KOPT-K1 (cell line): ENCODE data around the gene ARMH3.

ENCODE experiments used
- H3K27ac ChIP-seq: fragments of 200-600 bp; sonication (generic); 2 replicates; pipeline ENCODE4 v1.5.1; 2016; ENCODE audit warnings: antibody characterized with exemption, mild to moderate bottlenecking, low read depth, low read length; ENCODE audit not compliant: poor library complexity, severe bottlenecking
- H3K36me3 ChIP-seq: fragments of 200-600 bp; sonication (generic); 2 replicates; pipeline ENCODE4 v1.5.1; 2017; ENCODE audit warnings: antibody characterized with exemption, mild to moderate bottlenecking, low read length, moderate library complexity; ENCODE audit not compliant: insufficient read depth
- H3K9me3 ChIP-seq: fragments of 200-600 bp; sonication (generic); 2 replicates; pipeline ENCODE4 v1.5.1; 2017; ENCODE audit warnings: antibody characterized with exemption, low read length, mild to moderate bottlenecking; ENCODE audit not compliant: insufficient read depth, poor library complexity, severe bottlenecking

The ARMH3 gene

DNA sequence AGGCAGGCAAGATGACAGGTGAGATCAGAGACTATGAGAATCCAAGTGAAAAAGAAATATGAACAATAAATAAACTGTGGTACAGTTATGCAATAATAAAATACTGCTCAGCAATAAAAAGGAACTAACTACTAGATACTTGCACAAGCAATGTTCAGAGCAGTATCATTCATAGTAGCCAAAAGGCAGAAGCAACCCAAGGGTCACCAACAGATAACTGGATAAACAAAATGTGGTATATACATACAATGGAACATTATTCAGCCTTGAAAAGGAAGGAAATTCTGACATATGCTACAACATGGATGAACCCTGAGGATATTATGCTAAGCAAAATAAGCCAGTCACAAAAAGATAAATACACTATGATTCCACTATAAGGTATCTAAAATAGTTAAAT is 135.4 kb downstream of the ARMH3 start:
- H3K27ac ChIP-seq, result no peak overlapping the region
- no peaks in the 10 kb centered on the region for H3K9me3 ChIP-seq
- H3K36me3 ChIP-seq, result no peaks in the 10 kb centered on the region

DNA sequence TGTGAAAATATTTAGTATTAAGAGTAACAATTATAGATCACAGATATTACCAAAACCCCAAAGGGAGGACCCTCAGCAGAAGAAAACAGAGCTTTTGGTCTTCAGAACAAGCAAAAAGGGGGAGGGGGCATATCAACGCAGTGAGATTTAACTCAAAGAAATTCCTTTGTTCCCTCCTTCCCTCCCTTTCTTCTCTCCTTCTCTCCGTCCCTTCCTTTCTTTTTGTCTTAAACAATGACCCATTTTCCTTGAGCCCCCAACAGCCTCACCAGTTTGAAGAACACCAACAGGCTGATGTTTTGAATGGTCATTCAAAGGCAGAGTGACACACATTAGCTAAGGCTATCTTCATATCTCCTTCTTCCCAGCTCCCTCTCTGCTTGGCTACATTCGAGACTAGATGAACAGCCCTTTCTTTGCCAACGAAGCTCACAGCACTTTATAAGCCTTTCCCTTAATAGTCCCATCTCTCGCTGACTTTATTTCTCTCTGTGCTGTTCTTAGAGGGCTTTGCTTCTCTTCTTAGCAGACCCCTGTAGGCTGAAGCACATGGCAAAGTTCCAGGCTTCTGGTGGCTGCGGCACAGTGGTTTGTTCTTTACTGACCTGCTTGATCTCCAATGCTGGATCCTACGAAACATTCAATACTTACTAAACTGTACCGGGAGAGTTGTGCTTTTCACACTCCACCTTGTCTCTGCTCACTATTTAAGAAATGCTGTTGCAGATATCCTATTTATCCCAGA is 136.8 kb downstream of the ARMH3 start:
- no peaks in the 10 kb centered on the region for H3K36me3 ChIP-seq
- H3K27ac ChIP-seq, result no peak overlapping the region
- no peaks in the 10 kb centered on the region for H3K9me3 ChIP-seq

DNA sequence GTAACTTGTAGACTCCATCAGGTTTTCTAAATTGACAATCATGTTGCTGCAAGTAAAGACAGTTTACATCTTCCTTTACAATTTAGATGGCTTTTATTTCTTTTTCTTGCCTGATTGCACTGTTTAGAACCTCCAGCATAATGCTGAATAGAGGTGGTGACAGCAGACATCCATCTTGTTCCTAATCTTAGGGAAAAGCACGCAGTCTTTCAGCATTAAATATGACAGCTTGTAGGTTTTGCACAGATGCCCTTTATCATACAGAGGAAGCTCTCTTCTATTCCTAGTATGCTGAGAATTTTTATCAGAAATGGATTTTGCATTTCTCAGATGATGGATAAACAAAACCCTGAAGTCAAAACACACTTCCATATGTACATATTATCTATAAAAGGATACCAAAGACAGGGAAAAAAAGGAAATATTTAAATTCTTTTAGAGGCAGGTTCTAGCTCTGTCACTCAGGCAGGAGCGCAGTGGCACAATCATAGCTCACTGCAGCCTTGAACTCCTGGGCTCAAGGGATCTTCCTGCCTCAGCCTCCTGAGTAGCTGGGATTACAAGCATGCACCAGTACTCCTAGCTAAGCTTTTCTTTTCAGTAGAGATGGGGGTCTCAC is 143.3 kb downstream of the ARMH3 start:
- Histone ChIP-seq H3K27ac (no peak overlapping the region), H3K9me3 (no peaks in the 10 kb centered on the region), H3K36me3 (peaks cover 8% of the 10 kb centered on the region; the same call in 1 of the 2 replicates)

DNA sequence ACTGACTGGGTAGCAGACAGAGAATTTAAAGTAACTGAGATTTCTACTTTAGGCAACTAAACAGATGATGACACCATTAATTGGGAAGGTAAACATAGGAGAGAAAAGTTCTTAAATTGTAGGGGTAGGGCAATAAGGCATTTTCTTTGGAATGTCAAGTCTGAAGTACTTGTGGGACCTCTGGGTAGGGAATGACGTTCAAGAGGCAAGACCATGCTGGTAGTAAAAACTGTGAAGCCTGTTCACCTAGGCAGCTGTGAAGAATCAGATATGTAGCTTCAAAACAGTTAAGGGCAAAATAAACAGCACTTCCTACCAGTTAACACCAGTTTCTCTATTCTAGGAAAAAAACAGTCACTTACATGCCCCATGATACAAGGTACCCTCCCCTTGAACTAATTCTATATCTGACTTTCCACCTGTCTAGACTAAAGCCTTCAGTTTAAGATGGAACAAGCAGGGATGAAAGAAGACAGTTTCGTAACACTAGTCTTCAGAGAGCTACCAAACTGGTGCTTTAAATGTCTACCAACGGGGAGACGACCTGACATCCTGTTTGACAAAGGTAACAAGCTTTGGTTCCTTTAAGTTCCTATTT is 149.3 kb downstream of the ARMH3 start:
- no peaks in the 10 kb centered on the region for H3K9me3 ChIP-seq
- no peak overlapping the region for H3K27ac ChIP-seq
- H3K36me3 ChIP-seq, result peaks cover 13% of the 10 kb centered on the region; the same call in 1 of the 2 replicates

DNA sequence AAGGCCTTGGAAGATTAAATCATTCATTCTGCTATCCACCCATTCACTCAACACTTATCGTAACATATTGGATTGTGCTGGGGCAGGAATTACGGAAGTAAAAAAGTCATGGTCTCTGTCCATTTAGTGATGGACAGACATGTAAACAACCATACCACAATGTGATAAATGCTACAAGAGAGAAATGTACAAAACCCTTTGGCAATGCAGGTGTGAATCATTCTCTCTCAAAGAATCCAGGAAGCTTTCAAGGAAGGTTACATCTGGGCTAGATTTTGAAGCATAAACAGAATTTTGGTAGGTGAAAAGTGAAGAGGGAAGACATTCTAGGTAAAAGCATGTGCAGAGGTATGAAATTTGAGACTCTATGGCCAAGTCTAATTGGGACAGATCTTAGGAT is 150.7 kb downstream of the ARMH3 start:
- H3K27ac ChIP-seq, result no peak overlapping the region
- H3K9me3 ChIP-seq, result no peaks in the 10 kb centered on the region
- H3K36me3 ChIP-seq, result peaks cover 6% of the 10 kb centered on the region; the same call in 1 of the 2 replicates

DNA sequence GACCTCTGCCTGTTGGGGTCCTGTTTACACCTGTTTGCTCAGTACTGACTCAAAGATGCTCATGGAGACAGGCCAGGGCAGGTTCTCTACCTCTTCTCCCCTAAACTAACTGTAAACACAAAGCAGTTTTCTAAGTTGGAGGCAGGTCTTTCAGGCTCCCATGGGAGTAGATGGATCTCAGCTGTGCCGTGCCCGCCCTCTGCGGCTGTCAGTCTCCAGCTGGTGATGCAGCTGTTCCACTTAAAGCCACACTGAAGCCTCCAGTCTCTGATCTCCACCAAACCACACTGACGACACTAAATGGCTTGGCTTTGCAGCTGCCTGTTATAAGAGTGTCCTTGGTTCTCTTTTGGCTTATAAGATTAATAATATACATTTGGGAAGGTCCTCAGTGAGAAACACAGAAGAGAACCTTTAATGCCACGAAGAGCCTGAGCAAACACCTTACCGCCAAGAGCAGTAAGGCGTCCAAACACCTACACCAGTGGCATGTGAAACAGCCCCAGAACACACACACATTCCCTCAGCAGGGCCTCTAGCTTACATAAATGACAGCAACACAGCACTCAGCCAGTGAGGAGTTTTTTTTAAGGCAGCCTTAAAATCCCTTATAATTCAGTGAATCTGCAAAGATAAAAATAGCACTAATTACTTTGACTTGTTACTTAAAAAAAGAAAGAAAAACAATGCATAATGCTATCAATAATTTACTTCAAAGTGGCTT is 152.0 kb downstream of the ARMH3 start:
- peaks cover 6% of the 10 kb centered on the region; the same call in 1 of the 2 replicates for H3K36me3 ChIP-seq
- H3K27ac ChIP-seq, result no peak overlapping the region
- no peaks in the 10 kb centered on the region for H3K9me3 ChIP-seq

DNA sequence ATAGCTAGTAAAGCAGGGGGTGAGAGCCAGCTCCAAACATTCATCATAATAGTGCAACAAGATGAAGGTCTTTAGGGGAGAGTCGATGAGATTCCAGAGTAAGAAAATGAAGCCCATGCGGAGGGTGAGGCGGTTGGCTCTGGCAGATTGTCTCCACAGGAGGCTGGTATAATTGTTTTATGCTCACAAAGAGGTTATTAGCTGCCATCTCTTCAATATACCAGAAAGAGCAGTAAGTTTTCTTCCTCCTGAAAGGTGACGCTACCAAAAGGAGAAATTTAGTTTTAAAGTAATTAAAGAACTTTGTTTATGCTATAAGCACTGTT is 153.2 kb downstream of the ARMH3 start:
- peaks cover 6% of the 10 kb centered on the region; the same call in 1 of the 2 replicates for H3K36me3 ChIP-seq
- no peaks in the 10 kb centered on the region for H3K9me3 ChIP-seq
- no peak overlapping the region for H3K27ac ChIP-seq

DNA sequence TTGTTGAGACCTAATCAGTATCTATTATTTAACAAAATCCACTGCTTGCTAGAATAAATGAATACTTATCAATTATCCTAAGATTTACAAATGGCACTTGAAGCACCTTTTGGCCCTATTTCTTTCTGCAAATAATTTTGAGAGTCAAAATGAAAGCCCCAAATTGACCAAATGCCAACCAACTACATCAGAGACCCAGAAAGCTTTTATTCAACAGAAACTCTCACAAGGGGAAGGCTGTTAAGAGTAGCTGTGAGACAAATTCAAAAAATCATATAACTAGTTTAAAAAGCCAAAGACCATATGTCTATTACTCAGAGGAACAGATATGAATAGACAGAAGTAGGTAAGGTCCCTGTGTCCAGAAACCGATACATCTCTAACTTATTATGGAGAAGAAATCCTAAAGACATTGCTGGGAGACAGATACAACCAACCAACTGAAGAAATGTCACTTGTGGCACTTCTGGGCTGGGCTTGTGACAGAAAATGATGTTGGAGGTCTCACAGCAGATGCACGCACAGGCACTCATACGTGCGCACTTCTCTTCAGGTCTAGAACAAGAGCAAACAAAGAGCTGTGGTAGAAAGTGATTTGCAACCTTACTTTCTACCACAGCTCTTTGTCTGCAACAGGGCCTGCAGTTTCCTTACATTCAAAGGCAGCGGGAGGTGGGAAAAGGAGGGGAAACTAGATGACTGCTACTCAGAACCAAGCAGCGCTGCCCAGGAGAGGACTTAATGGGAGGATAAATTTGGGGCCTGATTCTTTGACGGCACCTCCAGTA is 153.7 kb downstream of the ARMH3 start:
- Histone ChIP-seq H3K27ac (no peak overlapping the region), H3K9me3 (no peaks in the 10 kb centered on the region), H3K36me3 (peaks cover 6% of the 10 kb centered on the region; the same call in 1 of the 2 replicates)

DNA sequence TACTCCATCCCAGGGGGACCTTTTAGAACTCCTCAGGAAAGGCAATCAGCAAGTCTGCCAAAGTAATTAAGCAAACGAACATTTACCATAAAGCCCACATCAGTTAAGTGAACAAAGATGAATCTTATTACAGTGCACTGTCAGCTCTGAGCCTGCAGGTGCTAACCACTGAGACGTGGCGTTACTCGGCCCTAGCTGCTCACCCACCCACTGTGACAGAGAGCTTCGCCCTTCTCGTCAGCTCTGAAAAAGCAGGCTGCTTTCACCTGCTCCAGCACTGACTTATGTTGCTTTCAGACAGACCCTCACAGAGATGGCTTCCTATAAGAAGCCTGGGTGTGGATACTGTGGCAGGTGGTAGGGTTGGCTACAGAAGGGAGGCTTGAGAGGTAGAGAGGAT is 154.6 kb downstream of the ARMH3 start:
- H3K27ac ChIP-seq, result no peak overlapping the region
- H3K36me3 ChIP-seq, result peaks cover 6% of the 10 kb centered on the region; the same call in 1 of the 2 replicates
- H3K9me3 ChIP-seq, result no peaks in the 10 kb centered on the region

DNA sequence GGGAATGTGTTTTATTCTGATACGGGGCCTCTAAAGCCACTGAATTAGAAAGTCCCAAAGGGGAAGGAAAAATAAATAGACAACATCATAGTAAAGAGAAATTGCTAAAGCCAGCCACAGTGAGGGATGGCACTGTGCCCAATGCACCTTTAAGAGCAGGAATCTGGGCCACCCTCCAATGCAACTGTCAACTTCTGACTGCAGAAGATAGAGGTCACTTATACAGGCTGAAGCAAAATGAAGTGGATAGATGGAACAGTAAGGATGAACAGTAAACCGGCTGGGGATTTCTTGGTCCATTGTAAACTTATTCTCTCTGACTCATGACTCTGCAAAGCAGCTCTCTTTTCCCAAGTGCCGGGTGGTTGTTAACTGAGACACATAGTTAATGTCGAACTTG is 158.3 kb downstream of the ARMH3 start:
- H3K9me3 ChIP-seq, result no peaks in the 10 kb centered on the region
- H3K36me3 ChIP-seq, result peaks cover 3% of the 10 kb centered on the region; the same call in 1 of the 2 replicates
- H3K27ac ChIP-seq, result no peak overlapping the region

DNA sequence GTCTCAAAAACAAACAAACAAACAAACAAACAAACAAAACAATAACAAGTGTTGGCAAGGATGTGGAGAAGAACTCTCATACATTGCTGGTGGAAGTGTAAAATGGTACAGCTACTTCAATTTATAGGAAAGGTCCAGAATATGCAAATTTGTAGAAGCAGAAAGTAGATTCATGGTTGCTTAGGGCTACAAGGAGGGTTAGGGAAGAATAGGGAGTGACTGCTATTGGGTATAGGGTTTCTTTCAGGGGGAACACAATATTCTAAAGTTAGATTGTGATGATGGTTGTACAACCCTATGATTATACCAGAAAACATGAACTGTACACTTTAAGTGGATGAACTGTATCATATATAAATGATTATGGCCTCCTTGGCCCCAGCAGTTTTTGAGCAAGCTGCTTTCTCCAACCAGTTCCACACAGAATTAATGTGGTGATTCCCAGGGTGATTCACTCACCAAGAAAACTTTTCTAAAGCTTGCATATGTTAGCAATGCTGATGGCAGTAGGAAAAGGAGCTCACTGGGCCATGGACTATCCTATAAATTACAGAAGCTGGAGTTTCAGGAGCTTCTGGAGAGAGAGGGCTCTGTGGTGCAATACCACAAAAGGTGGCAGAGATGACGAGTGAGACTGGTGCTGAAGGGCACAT is 159.6 kb downstream of the ARMH3 start:
- Histone ChIP-seq H3K27ac (no peak overlapping the region), H3K36me3 (no peaks in the 10 kb centered on the region), H3K9me3 (no peaks in the 10 kb centered on the region)

DNA sequence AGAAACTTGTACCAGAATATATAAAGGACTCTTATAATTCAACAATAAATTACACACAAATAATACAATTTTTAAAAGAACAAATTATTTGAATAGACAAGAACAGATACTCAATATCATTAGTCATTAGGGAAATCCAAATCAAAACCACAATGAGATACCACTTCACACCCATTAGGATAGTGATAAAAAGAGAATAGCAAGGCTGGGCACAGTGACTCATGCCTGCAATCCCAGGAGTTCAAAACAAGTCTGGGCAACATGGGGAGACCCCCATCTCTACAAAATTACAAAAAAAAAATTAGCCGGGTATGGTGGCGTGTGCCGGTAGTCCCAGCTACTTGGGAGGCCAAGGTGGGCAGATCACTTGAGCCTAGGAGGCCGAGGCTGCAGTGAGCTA is 160.2 kb downstream of the ARMH3 start:
- no peak overlapping the region for H3K27ac ChIP-seq
- no peaks in the 10 kb centered on the region for H3K36me3 ChIP-seq
- H3K9me3 ChIP-seq, result no peaks in the 10 kb centered on the region

DNA sequence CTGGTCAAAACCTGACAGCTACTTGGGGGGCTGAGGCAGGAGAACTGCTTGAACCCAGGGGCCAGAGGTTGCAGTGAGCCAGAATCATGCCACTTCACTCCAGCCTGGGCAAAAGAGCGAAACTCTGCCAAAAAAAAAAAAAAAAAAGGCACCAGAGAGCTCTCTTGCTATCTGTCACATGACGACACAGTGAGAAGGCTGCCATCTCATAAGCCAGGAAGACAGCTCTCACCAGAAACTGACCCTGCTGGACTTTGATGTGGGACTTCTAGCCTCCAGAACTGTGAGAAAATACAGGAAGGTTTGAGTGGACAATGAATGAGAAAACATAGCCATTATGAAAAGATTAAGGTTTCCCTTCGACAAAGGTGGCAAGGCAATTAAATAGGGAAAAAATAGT is 161.2 kb downstream of the ARMH3 start:
- Histone ChIP-seq H3K27ac (no peak overlapping the region), H3K9me3 (no peaks in the 10 kb centered on the region), H3K36me3 (no peaks in the 10 kb centered on the region)

DNA sequence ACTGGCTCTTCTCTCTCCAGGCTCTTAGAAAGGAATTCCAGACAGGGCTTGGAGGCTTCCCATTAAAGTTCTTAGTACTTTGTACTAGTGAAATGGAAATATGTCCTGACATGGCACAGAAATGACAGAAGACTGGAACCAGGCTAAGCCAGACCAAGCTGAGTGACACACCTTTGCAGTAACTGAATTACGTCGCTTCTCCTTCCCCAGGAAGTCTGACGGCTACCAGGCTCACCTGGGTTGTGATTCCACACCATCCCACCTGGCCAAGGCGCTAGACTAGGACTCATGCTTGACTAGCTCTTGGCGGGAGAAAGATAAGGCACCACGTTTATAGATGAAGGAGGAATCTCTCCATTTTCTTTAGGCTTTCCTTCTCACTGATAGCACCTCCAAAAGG is 161.7 kb downstream of the ARMH3 start:
- Histone ChIP-seq H3K27ac (no peak overlapping the region), H3K36me3 (no peaks in the 10 kb centered on the region), H3K9me3 (no peaks in the 10 kb centered on the region)
